HG02840 (cell line): ENCODE results near the gene CRK.
A peak's percentile ranks its signal among the peaks of the same experiment; 100 is the strongest.

Source experiments
- ATAC-seq: cut with Tn5 transposase; IDR thresholded peaks from one replicate; pipeline ENCODE4 v1.9.1; 2021; ENCODE audit warnings: mild to moderate bottlenecking, moderate library complexity, moderate number of reproducible peaks; ENCODE audit not compliant: unreplicated experiment, low FRiP score

Gene CRK

GRCh38 chr17:1455797-1456599 is at the start of gene CRK:
CRK (minus strand) TSS chr17:1456232; CDS start chr17:1456117, 115 bp downstream.
- ATAC-seq: peak; percentile 79

GRCh38 chr17:1505586-1505985 is 49.6 kb upstream of the CRK start:
- ATAC-seq: no peak

DNA sequence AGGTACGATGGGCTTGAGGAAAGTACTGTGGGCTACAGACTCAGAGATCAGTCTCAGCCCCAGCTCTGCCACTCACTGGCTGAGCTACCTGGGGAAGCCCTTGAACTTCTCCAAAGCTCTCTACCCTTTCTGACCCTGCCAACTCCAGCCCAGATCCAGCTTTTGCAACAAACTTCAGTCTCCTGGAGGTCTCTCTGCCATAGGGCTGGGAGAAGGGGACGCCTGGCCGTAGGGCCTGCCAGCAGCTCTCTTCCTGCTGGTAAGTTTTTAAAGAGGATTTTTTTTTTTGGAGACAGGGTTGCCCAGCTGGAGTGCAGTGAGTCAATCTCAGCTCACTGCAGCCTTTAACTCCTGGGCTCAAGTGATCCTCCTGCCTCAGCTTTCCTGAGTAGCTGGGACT is 48.8 kb upstream of the CRK start:
- ATAC-seq: no peak

DNA sequence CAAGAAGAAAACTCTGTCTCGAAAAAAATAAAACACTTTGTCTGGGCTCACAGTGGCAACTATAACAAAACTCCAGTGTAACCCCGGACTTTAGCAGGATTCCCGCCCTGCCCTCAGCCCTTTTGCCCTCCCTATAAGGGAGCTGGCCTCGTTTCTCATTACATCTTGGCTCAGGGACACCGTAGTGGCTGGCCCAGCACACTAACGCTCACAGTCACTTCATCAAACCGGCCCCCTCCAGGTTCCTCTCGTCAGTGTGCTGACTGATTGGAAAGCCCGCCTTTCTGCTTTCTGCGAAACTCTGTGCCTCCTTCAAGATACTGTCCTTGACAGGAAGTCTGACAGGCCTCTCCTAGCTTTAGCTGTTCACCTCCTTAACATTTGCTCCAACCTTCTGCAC is 47.7 kb upstream of the CRK start:
- no peak for ATAC-seq

DNA sequence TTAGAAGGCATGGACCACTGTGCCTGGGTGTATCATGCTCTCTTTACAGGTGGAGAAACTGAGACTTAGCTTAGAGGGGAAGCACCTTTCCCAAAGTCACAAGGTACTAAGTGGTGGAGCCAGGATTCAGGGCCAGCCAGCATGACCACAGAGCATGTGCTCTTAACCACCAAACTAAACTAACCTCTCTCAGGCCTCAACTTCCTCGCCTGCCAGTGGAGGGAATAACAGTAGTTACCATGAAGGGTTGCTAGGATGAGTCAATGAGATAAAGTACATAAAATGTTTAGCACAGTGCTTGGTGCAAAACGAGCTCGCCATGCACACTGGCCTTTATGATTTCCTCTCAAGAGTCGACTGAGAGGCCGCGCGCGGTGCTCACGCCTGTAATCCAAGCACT is 42.8 kb upstream of the CRK start:
- no peak for ATAC-seq

DNA sequence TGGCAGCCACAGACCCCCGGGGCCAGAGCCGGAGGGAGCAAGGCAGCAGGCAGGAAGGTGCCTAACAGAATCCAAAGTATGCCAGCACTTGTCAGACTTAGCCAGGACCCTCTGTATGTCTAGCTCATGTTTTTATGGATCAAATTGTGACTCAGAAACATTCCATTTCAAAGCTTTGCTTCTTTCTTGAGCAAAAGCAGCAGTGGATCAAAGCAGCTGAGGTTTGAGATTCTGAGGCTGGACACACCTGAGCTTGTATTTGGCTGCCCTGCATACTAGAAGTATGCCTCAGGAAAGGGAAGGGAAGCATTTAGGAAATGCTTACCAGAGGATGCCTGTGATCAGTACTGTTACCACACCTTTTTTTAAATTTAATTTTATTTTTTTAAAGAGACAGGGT is 42.2 kb upstream of the CRK start:
- ATAC-seq: no peak

DNA sequence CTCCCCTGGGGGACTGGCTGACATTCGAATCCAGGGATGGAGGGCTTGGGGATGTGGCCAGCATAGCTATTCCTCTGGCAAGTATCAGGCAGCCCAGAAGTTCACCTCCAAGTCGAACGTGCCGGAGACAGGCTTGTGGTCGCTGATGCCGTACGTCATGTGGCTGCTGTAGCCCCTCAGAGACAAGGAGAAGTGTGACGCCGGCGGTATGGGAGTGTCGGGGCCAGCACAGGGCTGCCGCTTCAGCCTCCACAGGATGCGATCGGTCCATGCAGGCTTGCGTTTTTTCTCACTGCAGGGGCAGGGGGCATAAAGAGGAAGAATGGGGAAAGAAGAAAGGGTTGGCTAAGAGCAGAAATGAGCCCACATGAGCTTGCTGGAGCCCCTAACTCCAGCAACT is 41.8 kb upstream of the CRK start:
- no peak for ATAC-seq

- ATAC-seq: no peak
These were observed 40.8 kb upstream of the CRK start for GRCh38 chr17:1496869-1497268.

- ATAC-seq: no peak
These were observed 39.4 kb upstream of the CRK start for GRCh38 chr17:1495265-1495989.

DNA sequence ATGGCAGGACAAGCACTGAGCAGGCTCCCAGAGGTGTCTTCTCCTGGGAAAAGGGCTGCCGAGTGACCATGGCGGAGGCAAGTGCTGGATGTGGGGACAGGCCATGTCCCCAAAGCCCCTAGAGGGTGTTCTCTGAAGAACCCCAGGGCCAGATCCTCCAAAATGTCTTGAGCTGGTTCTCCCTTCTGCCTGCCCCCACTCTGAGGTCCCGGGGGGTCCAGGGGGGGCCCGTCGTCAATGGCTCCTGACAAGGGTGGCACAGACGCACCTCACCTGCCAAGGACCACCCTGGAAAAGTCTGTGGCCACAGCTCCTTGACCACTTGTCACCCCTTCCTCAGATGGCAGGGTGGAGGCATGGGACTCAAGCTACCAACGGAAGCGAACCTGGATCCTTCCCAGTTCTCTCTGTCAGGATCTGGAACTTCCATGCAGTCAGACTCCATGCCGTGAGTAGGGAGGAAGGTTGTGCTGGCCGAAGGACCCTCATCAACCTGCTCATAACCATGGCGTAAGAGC is 38.8 kb upstream of the CRK start:
- no peak for ATAC-seq

- ATAC-seq: no peak
These were observed 38.2 kb upstream of the CRK start for GRCh38 chr17:1494203-1494602.

GRCh38 chr17:1493291-1493980 is 37.4 kb upstream of the CRK start:
- ATAC-seq: no peak

DNA sequence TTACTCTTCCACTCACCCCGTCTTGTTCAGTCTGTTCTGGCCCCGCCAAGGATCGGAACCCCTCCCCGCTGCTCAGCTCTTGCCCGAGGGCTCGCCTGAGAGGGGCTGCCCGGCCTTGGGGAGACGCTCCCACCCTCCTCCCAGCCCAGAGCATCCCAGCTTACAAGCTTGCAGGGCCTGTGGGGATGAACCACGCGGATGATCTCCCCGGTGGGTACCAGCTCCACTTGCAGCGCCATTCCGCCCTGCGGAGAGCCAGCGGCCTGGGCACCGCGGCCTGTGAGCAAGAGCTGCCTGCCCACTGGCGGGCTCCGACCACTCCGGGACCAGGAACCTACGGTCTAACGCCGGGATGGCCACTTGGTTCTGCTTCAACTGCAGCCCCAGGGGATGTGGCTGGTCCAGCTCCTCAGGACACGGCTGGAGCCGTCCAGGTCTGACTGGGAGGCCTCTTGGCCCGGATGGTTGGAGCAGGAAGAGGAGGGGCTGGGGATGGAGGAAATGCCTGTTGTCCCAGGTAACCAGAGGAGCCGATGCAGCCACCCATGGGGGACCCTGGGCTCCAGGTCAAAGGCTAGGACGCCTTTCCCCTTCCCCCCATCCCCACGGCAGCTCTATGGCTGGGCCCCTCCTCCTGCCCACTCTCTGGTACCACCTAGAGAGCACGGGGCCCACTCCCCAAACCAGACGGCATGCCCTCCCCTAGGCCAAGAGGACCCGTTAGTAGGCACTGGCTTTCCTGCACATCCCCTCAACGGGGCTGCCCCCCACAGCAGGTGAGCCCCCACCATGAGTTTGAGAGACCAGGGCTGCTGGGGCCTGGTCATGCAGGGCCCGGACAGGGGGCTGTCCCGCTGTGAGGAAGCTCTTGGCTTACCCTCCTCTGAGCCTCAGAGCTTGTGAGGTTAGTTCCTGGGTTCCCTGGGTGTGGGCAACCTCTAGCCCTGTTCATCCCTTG is 36.5 kb upstream of the CRK start, which contains the start of gene MYO1C:
TSS of gene MYO1C (minus strand) at position 438 of the 958 bp plus-strand sequence. CDS start at position 239, 199 bp downstream.
- ATAC-seq: no peak

GRCh38 chr17:1491443-1492248 is 35.6 kb upstream of the CRK start:
- ATAC-seq: peak; percentile 32

- no peak for ATAC-seq
These were observed 34.8 kb upstream of the CRK start for GRCh38 chr17:1490643-1491442.

DNA sequence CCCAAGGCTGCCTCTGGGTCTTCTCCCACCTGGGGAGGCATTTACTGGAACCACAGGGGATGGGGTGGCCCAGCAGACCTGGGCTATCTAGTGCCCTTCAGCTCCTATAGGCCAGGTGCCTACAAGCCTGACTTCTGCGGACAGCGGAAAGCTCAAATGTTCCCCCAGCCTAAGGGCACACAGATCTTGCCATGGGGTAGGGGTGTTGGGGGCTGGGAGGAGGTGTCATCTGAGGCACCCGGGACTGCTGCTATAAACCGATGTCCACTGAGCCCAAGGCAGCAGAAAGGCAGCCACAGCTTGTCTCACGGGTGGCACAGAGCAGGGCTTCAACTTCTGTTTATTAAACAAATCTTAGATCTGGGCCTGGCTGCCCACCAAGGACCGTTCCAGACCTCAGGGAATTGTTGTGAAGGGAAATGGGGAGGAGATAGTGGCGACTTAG is 32.8 kb upstream of the CRK start:
- ATAC-seq: no peak

DNA sequence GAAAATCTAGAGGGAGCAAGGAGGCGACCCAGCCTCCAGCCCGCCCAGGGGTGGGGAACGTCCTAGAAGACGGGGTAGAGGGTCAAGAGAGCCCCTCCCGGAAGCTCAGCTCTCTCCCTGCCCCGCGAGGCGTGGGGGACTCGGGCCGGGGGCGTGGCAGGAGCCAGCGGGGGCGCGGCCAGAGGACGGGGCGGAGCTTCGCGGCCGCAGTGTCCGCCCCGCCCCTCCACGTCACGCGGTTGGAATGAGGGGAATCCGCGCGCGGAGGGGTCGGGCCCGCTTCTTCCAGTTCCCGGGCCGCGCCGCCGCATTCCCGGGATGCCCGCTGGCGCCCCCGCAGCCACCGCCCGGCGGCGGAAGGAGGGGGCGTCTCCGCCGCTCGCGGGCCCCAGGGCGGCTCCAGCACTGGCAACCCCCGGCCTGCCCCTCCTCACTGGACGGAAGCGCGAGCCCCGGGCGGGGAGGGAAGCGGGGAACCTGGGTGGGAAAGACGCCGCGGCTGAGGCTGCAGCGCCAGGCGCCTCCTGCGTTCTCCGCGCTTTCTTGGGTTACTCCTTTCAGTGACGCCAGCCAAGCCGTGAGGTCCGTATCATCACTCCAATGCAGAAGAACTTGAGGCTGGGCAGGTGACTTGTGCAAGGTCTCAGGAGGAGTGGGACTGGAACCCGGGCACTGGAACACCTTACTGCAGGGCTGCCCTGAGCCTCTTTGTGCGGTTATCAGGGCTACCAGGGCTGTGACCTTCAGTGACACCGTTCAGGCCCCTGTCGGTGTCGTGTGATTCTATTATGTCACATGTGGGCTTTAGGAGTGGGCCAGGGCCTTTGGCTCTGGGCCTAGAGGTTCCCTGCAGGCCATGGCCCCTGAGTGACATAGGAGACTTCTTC is 32.1 kb upstream of the CRK start:
- no peak for ATAC-seq
